SK-N-MC (cell line): ENCODE results near the gene CAMK1D.
"Not testable (repeated sequence)": the region's sequence is repeated elsewhere in the genome, so short reads cannot be mapped to it uniquely, and the experiment has no call there.

ENCODE experiments used
- DNase-seq: peaks from one replicate; pipeline ENCODE4 v3.0.0-alpha.2; 2011; ENCODE audit warnings: low read depth, low spot score
- H3K27ac ChIP-seq: fragments of 200-600 bp; sonication (generic); 2 replicates; pipeline ENCODE4 v1.5.1; 2016; ENCODE audit warnings: mixed run types
- H3K36me3 ChIP-seq: fragments of 200-600 bp; sonication (generic); 2 replicates; pipeline ENCODE4 v1.6.1; 2017; ENCODE audit warnings: antibody characterized with exemption, low read length, mixed read lengths; ENCODE audit not compliant: insufficient read depth
- H3K4me3 ChIP-seq: fragments of 200-600 bp; sonication (generic); 2 replicates; pipeline ENCODE4 v1.5.1; 2016
- H3K9ac ChIP-seq: fragments of 200-600 bp; sonication (generic); 2 replicates; pipeline ENCODE4 v1.8.0; 2017; ENCODE audit warnings: mixed run types, mixed read lengths; ENCODE audit not compliant: insufficient read length
- H3K9me3 ChIP-seq: fragments of 200-600 bp; sonication (generic); 2 replicates; pipeline ENCODE4 v1.6.1; 2017; ENCODE audit warnings: low read depth, mild to moderate bottlenecking, antibody characterized with exemption, low read length, moderate library complexity, mixed read lengths
- EZH2 ChIP-seq: fragments of 200-600 bp; sonication (generic); IDR thresholded peaks from one replicate; pipeline ENCODE4 v1.6.1; 2017; ENCODE audit warnings: antibody characterized with exemption
- FOXP2 ChIP-seq: optimal IDR thresholded peaks from 2 replicates; pipeline ENCODE3; 2011; ENCODE audit warnings: mild to moderate bottlenecking, moderate library complexity; ENCODE audit not compliant: insufficient read depth; ENCODE audit errors: extremely low read length, control extremely low read depth
- POLR2AphosphoS5 ChIP-seq: IDR thresholded peaks from 2 replicates; pipeline ENCODE4 v1.6.1; 2012; ENCODE audit warnings: mild to moderate bottlenecking, low read depth, low read length, borderline replicate concordance

The CAMK1D gene

DNA sequence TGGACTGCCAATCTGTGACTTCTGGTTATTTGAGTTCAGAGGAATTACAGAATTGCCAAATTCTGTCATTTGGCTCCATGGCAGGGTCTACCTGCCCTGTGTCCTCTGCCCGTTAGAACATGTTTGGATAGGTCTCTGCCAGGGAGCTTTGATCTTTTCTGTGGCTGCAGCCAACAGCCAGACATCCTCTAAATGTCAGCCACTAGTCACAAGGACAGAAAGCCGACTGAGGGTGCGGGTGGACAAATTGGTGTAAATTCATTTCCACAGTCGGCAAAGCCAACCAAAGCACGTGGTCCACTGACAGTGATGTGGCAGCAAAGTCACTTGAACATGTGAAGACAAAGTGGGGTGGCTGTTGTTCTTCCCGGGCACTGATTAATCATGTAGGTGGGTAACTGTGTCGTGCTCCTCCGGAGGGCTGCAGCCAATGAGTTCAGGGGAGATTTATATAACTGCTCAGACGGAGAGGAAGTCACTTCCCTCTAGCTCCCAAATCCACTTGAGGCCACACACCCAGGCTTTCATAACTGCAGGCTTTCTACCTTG, 26.7 kb upstream of the CAMK1D start:
- H3K9me3 ChIP-seq = no peaks in the 10 kb centered on the region
- no peak overlapping the region for H3K27ac ChIP-seq
- H3K4me3 ChIP-seq = no peak overlapping the region
- no peaks in the 10 kb centered on the region for H3K36me3 ChIP-seq
- no peak overlapping the region for H3K9ac ChIP-seq
- DNase-seq = no peak
- no peak for TF ChIP-seq EZH2
- no peak for TF ChIP-seq POLR2AphosphoS5
- no peak for TF ChIP-seq FOXP2

DNA sequence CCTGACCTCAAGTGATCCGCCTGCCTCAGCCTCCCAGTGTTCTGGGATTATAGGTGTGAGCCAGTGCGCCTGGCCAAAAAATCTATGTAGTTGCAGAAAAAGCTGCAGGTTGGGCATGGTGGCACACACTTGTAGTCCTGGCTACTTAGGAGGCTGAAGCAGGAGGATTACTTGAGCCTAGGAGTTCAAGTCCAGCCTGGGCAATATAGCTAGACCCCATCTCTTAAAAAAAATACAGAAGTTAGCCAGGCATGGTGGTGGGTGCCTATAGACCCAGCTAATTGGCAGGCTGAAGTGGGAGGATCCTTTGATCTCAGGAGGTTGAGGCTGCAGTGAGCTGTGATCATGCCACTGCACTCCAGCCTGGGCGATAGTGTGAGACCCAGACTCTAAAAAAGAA, 24.8 kb upstream of the CAMK1D start:
- Histone ChIP-seq H3K9me3 (no peaks in the 10 kb centered on the region), H3K9ac (no peak overlapping the region), H3K4me3 (no peak overlapping the region), H3K27ac (no peak overlapping the region), H3K36me3 (no peaks in the 10 kb centered on the region)
- no peak for DNase-seq
- TF ChIP-seq POLR2AphosphoS5 = no peak
- no peak for TF ChIP-seq FOXP2
- no peak for TF ChIP-seq EZH2

DNA sequence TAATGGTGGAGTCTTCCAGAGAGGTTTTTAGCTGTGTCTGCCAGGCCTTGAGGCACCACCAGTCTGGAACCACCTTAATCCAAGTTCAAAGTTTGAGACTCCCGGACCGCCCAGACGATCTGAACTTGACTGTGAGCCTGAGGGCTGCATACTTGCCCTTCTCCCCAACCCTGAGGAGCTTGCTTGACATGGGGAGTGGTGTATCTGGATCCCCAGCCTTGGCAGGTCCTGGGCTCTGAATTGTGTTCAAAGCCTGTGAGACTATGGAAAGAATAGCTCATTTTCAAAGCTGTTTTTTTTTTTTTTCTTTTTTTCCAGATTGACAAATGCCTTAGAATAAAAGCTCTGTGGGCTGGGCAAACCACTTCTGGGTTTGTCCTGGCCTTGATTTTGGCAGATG, 22.3 kb upstream of the CAMK1D start:
- Histone ChIP-seq H3K9me3 (no peaks in the 10 kb centered on the region), H3K36me3 (no peaks in the 10 kb centered on the region), H3K9ac (no peak overlapping the region), H3K27ac (no peak overlapping the region), H3K4me3 (no peak overlapping the region)
- DNase-seq = no peak
- TF ChIP-seq FOXP2 (no peak), POLR2AphosphoS5 (no peak), EZH2 (no peak)

DNA sequence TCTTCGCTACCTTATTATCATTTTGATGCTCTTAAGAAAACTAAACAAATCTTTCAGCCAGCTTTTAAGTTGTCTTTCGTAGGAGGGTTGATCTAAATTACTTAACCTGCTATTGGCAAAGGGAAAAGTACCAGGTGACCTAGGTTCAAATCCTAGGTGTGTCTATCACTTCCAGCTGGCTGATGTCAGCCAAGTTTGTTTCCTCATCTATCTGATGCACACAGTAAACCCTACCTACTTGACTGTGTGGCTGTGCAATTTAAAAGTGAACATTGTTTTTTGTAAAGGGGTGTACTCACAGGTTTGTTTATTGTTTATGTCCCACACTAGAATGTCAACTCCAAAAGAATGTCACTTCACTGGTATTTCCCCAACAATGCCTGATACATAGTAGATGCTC, 21.9 kb upstream of the CAMK1D start:
- Histone ChIP-seq H3K36me3 (no peaks in the 10 kb centered on the region), H3K4me3 (no peak overlapping the region), H3K9me3 (no peaks in the 10 kb centered on the region), H3K27ac (no peak overlapping the region), H3K9ac (no peak overlapping the region)
- DNase-seq = no peak
- no peak for TF ChIP-seq EZH2
- no peak for TF ChIP-seq FOXP2
- TF ChIP-seq POLR2AphosphoS5 = no peak

DNA sequence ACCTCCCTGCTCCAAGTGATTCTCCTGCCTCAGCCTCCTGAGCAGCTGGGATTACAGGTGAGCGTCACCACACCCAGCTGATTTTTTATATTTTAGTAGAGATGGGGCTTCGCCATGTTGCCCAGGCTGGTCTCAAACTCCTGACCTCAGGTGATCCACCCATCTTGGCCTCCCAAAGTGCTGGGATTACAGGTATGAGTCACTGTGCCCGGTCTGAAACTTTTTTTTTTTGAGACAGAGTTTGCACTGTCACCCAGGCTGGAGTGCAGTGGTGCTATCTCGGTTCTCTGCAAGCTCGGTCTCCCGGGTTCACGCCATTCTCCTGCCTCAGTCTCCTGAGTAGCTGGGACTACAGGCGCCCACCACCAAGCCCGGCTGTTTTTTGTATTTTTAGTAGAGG, 21.0 kb upstream of the CAMK1D start:
- H3K27ac ChIP-seq, H3K4me3 ChIP-seq, H3K9me3 ChIP-seq, H3K9ac ChIP-seq, H3K36me3 ChIP-seq, DNase-seq: not testable (repeated sequence)

DNA sequence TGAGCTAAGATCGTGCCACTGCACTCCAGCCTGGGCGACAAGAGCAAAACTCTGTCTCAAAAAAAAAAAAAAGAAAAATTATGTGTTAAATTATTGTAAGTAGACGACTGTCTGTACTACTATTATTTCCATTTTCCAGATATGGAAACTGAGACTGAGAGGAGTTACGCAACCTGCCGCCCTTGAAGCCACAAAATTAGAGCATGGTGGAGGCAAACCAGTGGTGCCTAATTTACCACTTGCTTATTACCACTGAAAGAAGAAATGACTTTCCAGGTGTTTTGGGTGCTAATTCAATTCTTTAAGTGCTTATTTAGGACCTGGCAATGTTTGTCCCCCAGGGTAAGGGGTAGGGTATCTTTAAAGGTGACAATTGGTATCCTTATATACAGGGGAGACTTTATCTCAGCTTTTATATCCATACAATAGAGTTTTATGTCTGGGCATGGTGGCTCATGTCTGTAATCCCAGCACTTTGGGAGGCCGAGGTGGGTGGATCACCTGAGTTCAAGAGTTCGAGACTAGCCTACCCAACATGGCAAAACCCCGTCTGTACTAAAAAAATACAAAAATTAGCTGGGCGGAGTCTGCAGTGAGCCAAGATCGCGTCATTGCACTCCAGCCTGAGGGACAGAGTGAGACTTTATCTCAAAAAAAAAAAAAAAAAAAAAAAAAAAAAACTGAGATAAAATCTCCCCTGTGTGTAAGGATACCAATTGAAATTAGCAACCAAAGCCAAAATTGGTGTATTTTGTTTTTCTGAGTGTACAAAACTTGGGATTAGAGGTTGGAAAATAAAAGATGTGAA, 16.6 kb upstream of the CAMK1D start:
- Histone ChIP-seq H3K9me3 (no peaks in the 10 kb centered on the region), H3K4me3 (peak overlapping the region; percentile 50), H3K9ac (no peak overlapping the region), H3K36me3 (no peaks in the 10 kb centered on the region), H3K27ac (no peak overlapping the region)
- no peak for DNase-seq
- TF ChIP-seq EZH2 = no peak
- TF ChIP-seq FOXP2 = no peak
- TF ChIP-seq POLR2AphosphoS5 = no peak

DNA sequence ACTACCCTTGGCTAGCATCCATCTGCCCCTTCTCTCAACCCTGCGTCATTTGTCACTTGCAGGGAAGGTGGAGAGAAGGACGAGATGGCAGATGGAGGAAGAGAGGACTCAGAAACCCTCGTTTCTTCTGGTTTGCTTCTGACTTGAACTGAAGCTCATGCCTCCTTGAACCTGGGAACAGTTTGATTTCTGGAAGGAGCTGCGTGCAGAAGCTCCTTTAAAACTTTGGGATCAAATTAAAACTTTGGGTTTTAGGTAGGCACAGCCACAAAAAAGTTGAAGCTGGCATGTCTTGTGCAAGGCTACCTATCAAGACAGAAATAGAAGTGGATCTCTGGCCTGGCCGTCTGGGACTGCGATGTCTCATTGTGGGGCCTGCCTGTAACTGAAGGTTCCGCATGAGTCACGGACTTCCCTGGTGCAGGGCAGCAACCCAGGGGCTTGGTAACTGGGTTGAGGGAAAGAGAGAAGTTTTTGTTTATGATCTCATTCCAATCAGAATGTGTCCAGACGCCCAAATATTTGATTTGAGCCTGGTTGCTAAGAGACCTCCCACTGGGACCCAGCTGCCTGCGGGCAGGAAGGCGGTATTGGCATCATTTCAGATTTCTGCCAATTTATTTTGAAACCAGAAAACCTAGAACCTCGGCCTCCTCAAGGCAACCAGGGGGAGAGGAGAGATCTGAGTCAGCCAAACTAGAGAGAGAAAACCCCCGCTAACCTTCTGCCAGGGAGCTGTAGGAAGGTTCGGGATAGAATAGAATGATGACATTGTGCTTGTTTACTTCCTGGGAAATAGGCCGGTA, 15.8 kb upstream of the CAMK1D start:
- H3K36me3 ChIP-seq = no peaks in the 10 kb centered on the region
- peak overlapping the region; percentile 54; the same call in 1 of the 2 replicates for H3K27ac ChIP-seq
- no peaks in the 10 kb centered on the region for H3K9me3 ChIP-seq
- no peak overlapping the region for H3K9ac ChIP-seq
- DNase-seq = no peak
- H3K4me3 ChIP-seq = peak overlapping the region; percentile 50
- TF ChIP-seq EZH2 = no peak
- no peak for TF ChIP-seq POLR2AphosphoS5
- TF ChIP-seq FOXP2 = no peak

DNA sequence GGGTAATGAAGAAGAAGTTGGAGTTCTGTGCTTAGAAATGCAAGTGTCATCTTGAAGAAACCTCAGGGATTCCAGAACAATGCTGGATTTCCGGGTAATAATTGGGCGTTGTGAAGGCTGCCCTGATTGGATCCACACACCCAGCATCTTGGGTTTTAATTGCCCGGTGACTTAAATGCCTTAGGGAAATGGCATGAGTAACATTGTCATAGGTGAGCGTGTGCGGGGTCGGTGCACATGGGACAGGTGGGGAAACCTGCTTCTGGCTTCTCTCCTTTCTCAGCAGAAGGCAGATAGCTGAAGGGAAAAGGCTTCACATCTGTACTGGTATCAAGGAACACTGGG, 15.2 kb upstream of the CAMK1D start:
- Histone ChIP-seq H3K27ac (peak overlapping the region; percentile 54; the same call in 1 of the 2 replicates), H3K9me3 (no peaks in the 10 kb centered on the region), H3K9ac (no peak overlapping the region), H3K36me3 (no peaks in the 10 kb centered on the region), H3K4me3 (peak overlapping the region; percentile 50)
- TF ChIP-seq FOXP2 (no peak), EZH2 (no peak), POLR2AphosphoS5 (no peak)
- DNase-seq = no peak

DNA sequence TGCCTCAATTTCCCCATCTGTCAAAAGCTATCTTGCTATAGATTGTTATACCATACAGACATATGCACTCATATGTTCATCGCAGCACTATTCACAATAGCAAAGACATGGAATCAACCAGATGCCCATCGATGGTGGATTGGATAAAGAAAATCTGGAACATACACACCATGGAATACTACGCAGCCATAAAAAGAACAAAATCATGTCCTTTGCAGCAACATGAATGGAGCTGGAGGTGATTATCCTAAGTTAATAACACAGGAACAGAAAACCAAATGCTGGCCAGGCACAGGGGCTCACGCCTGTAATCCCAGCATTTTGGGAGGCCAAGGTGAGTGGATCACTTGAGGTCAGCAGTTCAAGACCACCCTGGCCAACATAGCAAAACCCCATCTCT, 14.2 kb upstream of the CAMK1D start:
- not testable (repeated sequence) for H3K27ac ChIP-seq, H3K36me3 ChIP-seq, H3K9ac ChIP-seq, DNase-seq, H3K4me3 ChIP-seq, H3K9me3 ChIP-seq
